Skeletal muscle satellite cell (primary cell): ENCODE data around the gene ACSF2.
A peak's percentile ranks its signal among the peaks of the same experiment; 100 is the strongest.
"Not testable (repeated sequence)": the region's sequence is repeated elsewhere in the genome, so short reads cannot be mapped to it uniquely, and the experiment has no call there.

Experiments
- H3K27me3 ChIP-seq: 2 replicates; pipeline ENCODE4 v1.7.0; 2013; ENCODE audit warnings: low read length; ENCODE audit not compliant: control insufficient read depth, insufficient read depth
- H3K36me3 ChIP-seq: 2 replicates; pipeline ENCODE4 v1.7.0; 2013; ENCODE audit warnings: mild to moderate bottlenecking, control low read depth, low read length; ENCODE audit not compliant: insufficient read depth
- H3K4me1 ChIP-seq: 2 replicates; pipeline ENCODE4 v1.7.0; 2013; ENCODE audit warnings: low read length; ENCODE audit not compliant: control insufficient read depth, insufficient read depth
- H3K4me2 ChIP-seq: 2 replicates; pipeline ENCODE4 v1.7.0; 2013; ENCODE audit warnings: mild to moderate bottlenecking, low read length
- H3K4me3 ChIP-seq: 2 replicates; pipeline ENCODE4 v1.7.0; 2013; ENCODE audit warnings: low read length
- H3K9ac ChIP-seq: 2 replicates; pipeline ENCODE4 v1.7.0; 2013; ENCODE audit warnings: mild to moderate bottlenecking, low read depth, low read length, moderate library complexity
- H3K9me3 ChIP-seq: replicated peaks from 2 replicates; pipeline ENCODE4 v1.7.0; 2013; ENCODE audit warnings: mild to moderate bottlenecking, control low read depth, low read length

The ACSF2 gene

DNA sequence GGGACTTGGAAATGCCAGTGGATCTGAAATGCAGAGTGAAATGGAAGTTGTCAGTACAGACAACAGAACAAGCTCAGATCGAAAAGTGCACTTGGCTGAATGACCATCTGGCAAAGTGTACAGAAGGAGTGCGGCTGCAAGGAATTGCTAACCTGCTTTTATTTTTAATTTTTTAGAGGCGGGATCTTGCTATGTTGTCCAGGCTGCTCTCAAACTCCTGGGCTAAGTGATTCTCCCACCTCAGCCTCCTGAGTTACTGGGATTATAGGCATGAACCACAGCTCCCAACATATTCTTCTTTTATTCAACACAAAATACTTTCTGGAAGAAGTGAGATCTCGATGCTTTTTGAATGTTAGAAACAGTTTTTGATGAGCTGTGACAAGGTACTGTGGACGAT, 32.3 kb upstream of the ACSF2 start:
- Histone ChIP-seq H3K4me1 (peaks cover 19% of the 10 kb centered on the region), H3K9ac (no peak overlapping the region), H3K4me2 (no peak overlapping the region), H3K4me3 (no peak overlapping the region), H3K36me3 (peaks cover 73% of the 10 kb centered on the region), H3K9me3 (no peaks in the 10 kb centered on the region), H3K27me3 (no peaks in the 10 kb centered on the region)

GRCh38 chr17:50394711-50395110, 31.3 kb upstream of the ACSF2 start:
- Histone ChIP-seq H3K9ac (peak overlapping the region; percentile 100), H3K4me3 (peak overlapping the region; percentile 93), H3K4me2 (peak overlapping the region; percentile 98)

GRCh38 chr17:50396261-50397110, 29.5 kb upstream of the ACSF2 start:
- H3K4me3 ChIP-seq, result peak overlapping the region; percentile 93
- no peaks in the 10 kb centered on the region for H3K9me3 ChIP-seq
- peaks cover 45% of the 10 kb centered on the region for H3K36me3 ChIP-seq
- no peaks in the 10 kb centered on the region for H3K27me3 ChIP-seq
- peak overlapping the region; percentile 98 for H3K4me2 ChIP-seq
- H3K4me1 ChIP-seq, result peaks cover 19% of the 10 kb centered on the region
- H3K9ac ChIP-seq, result peak overlapping the region; percentile 100

More at GRCh38 chr17:50394711-50395110, 31.3 kb upstream of the ACSF2 start:
- peaks cover 63% of the 10 kb centered on the region for H3K36me3 ChIP-seq
- H3K27me3 ChIP-seq, result no peaks in the 10 kb centered on the region
- peaks cover 19% of the 10 kb centered on the region for H3K4me1 ChIP-seq
- no peaks in the 10 kb centered on the region for H3K9me3 ChIP-seq

DNA sequence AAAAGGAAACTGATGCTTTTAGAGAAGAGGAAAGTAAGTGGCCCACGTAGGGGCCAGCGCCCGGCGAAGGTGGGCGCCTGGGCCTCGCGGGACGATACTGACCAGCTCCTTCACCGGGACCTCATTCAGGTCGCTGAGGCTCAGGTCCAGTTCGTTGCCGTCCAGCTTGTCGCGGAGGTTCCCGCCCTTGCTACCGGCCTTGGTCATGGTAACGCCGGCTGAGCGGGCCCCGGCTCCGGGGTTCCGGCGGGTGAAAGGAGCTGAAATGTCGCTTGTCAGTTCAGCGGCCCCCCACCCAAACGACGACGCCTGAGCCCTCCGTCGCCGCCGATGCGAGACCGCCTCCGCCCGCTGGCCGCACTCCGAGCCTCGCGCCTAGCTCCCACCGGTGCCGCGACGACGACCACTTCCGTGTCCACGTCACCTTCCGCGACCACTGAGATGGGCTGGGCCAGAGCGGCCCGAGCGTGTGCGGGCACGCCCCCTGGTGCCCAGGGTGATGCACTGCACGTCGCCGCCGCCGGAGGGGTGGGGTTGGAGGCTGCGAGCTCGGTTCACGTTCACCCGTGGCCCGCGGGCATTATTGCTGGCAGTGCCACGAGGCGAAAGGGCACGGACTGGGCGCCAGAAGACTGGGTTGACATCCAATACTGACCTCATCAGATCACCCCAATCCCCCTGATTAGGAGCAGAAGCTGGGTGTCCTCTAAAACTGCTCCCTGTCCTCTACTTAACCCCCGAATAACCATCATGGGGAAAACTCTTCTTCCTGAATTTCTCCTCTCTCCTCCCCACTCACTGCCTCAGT, 28.7 kb upstream of the ACSF2 start, which contains the start of gene LRRC59:
TSS of gene LRRC59 (minus strand) at position 413 of the 808 bp plus-strand sequence. CDS start at position 207, 206 bp downstream.
- H3K27me3 ChIP-seq, result no peaks in the 10 kb centered on the region

GRCh38 chr17:50397919-50398285, 28.1 kb upstream of the ACSF2 start:
- H3K4me3 ChIP-seq, result peak overlapping the region; percentile 93
- peak overlapping the region; percentile 98 for H3K4me2 ChIP-seq
- no peaks in the 10 kb centered on the region for H3K9me3 ChIP-seq
- peaks cover 19% of the 10 kb centered on the region for H3K4me1 ChIP-seq
- H3K9ac ChIP-seq, result peak overlapping the region; percentile 100
- peaks cover 4% of the 10 kb centered on the region for H3K27me3 ChIP-seq
- H3K36me3 ChIP-seq, result peaks cover 31% of the 10 kb centered on the region

More for the DNA sequence above, 28.7 kb upstream of the ACSF2 start, which contains the start of gene LRRC59:
- H3K4me1 ChIP-seq, result peaks cover 19% of the 10 kb centered on the region
- peak within 1 kb of the TSS; percentile 93 for H3K4me3 ChIP-seq
- H3K4me2 ChIP-seq, result peak within 1 kb of the TSS; percentile 98
- no peaks in the 10 kb centered on the region for H3K9me3 ChIP-seq
- H3K36me3 ChIP-seq, result peaks cover 37% of the 10 kb centered on the region
- peak within 1 kb of the TSS; percentile 100 for H3K9ac ChIP-seq

DNA sequence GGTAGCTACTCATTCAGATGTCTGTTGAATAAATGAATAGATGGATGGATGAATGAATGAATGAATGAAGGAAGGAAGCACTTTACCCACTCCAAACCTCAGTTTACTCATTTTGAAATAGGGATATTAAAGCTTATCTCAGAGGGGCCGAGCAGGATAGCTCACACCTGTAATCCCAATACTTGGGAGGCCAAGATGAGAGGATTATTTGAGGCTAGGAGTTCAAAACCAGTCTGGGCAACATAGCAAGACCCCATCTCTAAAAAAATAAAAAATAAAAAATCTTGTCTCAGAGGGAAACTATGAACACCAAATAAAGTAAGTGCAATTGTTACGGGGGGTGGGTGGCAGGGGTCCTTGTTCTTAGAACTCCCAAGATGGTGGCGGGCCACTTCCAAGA, 27.3 kb upstream of the ACSF2 start:
- H3K9ac ChIP-seq, H3K27me3 ChIP-seq, H3K4me2 ChIP-seq, H3K4me3 ChIP-seq, H3K9me3 ChIP-seq: not testable (repeated sequence)
- H3K36me3 ChIP-seq, result peaks cover 23% of the 10 kb centered on the region
- peaks cover 19% of the 10 kb centered on the region for H3K4me1 ChIP-seq

- not testable (repeated sequence) for H3K9me3 ChIP-seq, H3K4me2 ChIP-seq, H3K4me3 ChIP-seq, H3K27me3 ChIP-seq, H3K9ac ChIP-seq
- Histone ChIP-seq H3K4me1 (peaks cover 18% of the 10 kb centered on the region), H3K36me3 (peaks cover 14% of the 10 kb centered on the region)
Observed at GRCh38 chr17:50399591-50399990, 26.4 kb upstream of the ACSF2 start.

- not testable (repeated sequence) for H3K36me3 ChIP-seq, H3K9ac ChIP-seq, H3K4me1 ChIP-seq, H3K4me3 ChIP-seq, H3K4me2 ChIP-seq, H3K9me3 ChIP-seq
- peaks cover 33% of the 10 kb centered on the region for H3K27me3 ChIP-seq
Observed at GRCh38 chr17:50405351-50405750, 20.7 kb upstream of the ACSF2 start.

DNA sequence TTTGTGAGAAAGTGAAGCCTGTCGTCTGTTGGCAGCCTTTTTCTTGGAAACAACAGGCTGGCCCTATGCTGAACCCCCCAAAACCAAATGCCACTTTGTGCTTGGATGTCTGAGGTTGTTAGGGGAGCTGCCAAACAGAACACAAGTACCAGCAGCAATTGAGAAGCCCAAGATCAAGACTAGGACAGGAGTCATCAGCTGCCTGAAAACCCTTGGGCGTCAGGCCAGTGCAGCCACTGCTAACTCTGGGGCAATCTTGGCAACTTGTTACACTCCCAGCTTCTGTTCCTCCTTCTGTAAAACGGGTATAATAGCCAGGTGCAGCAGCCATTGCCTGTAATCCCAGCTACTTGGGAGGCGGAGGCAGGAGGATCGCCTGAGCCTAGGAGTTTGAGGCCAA, 19.4 kb upstream of the ACSF2 start:
- H3K9ac ChIP-seq, result no peak overlapping the region
- no peak overlapping the region for H3K4me3 ChIP-seq
- H3K9me3 ChIP-seq, result no peaks in the 10 kb centered on the region
- peaks cover 33% of the 10 kb centered on the region for H3K27me3 ChIP-seq
- no peak overlapping the region for H3K4me2 ChIP-seq
- no peaks in the 10 kb centered on the region for H3K36me3 ChIP-seq
- no peaks in the 10 kb centered on the region for H3K4me1 ChIP-seq

DNA sequence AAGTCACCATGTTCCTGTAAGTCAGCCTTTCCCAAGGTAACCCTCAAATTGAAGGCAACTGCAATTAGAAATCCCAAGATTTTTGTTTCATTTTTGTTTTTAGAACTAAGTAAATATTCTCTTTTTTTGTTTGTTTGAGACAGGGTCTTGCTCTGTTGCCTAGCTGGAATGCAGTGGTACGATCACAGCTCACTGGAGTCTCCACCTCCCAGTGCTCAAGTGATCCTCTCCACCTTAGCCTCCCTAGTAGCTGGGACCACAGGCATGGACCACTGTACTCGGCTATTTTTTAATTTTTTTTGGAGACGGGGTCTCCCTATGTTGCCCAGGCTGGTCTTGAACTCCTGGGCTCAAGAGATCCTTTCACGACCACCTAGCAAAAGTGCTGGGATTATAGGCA, 18.1 kb upstream of the ACSF2 start:
- Histone ChIP-seq H3K36me3 (no peaks in the 10 kb centered on the region), H3K9me3 (no peaks in the 10 kb centered on the region), H3K9ac (no peak overlapping the region), H3K4me2 (no peak overlapping the region), H3K4me3 (no peak overlapping the region), H3K27me3 (peaks cover 28% of the 10 kb centered on the region), H3K4me1 (no peaks in the 10 kb centered on the region)

- no peaks in the 10 kb centered on the region for H3K27me3 ChIP-seq
- H3K4me2 ChIP-seq, result no peak overlapping the region
- no peaks in the 10 kb centered on the region for H3K9me3 ChIP-seq
- no peak overlapping the region for H3K4me3 ChIP-seq
- H3K4me1 ChIP-seq, result peaks cover 12% of the 10 kb centered on the region
- H3K9ac ChIP-seq, result no peak overlapping the region
- no peaks in the 10 kb centered on the region for H3K36me3 ChIP-seq
Observed at GRCh38 chr17:50412188-50412732, 13.8 kb upstream of the ACSF2 start.
